K562 (cell line): ENCODE data around the gene TRIM38. TPM values are rescaled to one million over a fixed set of nuclear protein-coding genes. Genes with fewer than 3 reads are reported as not detected.

ENCODE experiments used
- ATAC-seq: fragments of 200-7000 bp; cut with Tn5 transposase; 3 replicates; pipeline ENCODE4 v1.9.1; 2020; ENCODE audit warnings: moderate library complexity
- BruUV-seq: library from RNA; stranded (reverse); fragments of 400-500 nt; replicated peaks from 2 replicates; lab custom pipeline; 2021; lab: Mats Ljungman, UMichigan
- CTCF ChIA-PET: fragments of 300-600 bp; formaldehyde crosslinking; extraction: SDS; loops from one replicate; lab custom pipeline; 2021; ENCODE audit warnings: low intra/inter-chr PET ratio; lab: Yijun Ruan, JAX
- POLR2A ChIA-PET: fragments of 300-600, 350-650 bp; sonication (Branson Sonifier 250); formaldehyde crosslinking; extraction: SDS; loops from one replicate; lab custom pipeline; 2021; ENCODE audit warnings: antibody characterized with exemption, inconsistent platforms; lab: Yijun Ruan, JAX
- DNase-seq, 4 experiments: peaks; one replicate each; pipeline versions ENCODE4 v3.0.0 to v3.0.0-alpha.2; 2011 to 2018; ENCODE audit warnings: low spot score in 3 of 4, mixed read lengths in 3 of 4; ENCODE audit errors: extremely low read depth in 1 of 4
- FAIRE-seq: peaks from 2 replicates; lab custom pipeline; 2011; peaks lifted over from hg19 to GRCh38; lab: Jason Lieb, UNC
- H2AFZ ChIP-seq: 2 replicates; pipeline ENCODE4 v1.6.0; 2011; ENCODE audit warnings: low read depth, low read length, control low read depth, inconsistent platforms
- H3K27ac ChIP-seq: fragments of 200-600 bp; 3 replicates; pipeline ENCODE4 v1.8.0; 2011; ENCODE audit warnings: low read depth, mild to moderate bottlenecking, control low read depth, inconsistent platforms, low read length, moderate library complexity, mixed read lengths; ENCODE audit errors: extremely low read depth
- H3K27me3 ChIP-seq, 2 experiments: fragments of 300-600 bp in 1 of 2; 2 replicates in 1 of 2; 3 replicates in 1 of 2; pipeline versions ENCODE4 v1.6.0 to v1.8.0; 2011; ENCODE audit warnings: inconsistent platforms in 2 of 2, low read length in 2 of 2, mild to moderate bottlenecking in 1 of 2, mixed read lengths in 1 of 2, moderate library complexity in 1 of 2; ENCODE audit not compliant: control insufficient read depth in 2 of 2, insufficient read depth in 2 of 2
- H3K36me3 ChIP-seq: fragments of 300-600 bp; 3 replicates; pipeline ENCODE4 v1.8.0; 2011; ENCODE audit warnings: mild to moderate bottlenecking, low read length, inconsistent platforms; ENCODE audit not compliant: control insufficient read depth, insufficient read depth
- H3K4me1 ChIP-seq, 2 experiments: fragments of 200-600 bp in 1 of 2; replicated peaks in 1 of 2; 2 replicates in 1 of 2; 3 replicates in 1 of 2; pipeline versions ENCODE4 v1.5.1 to v1.8.0; 2011; ENCODE audit warnings: inconsistent platforms in 2 of 2, low read length in 2 of 2, mild to moderate bottlenecking in 1 of 2, mixed read lengths in 1 of 2, moderate library complexity in 1 of 2; ENCODE audit not compliant: control insufficient read depth in 2 of 2, insufficient read depth in 2 of 2
- H3K4me2 ChIP-seq: 2 replicates; pipeline ENCODE4 v1.6.1; 2011; ENCODE audit warnings: low read length, control low read depth, inconsistent platforms, mixed read lengths; ENCODE audit not compliant: insufficient read depth
- H3K4me3 ChIP-seq: fragments of 200-600 bp; sonication (generic), shearing (Covaris generic); 2 replicates; pipeline ENCODE4 v1.5.1; 2016; ENCODE audit warnings: control low read depth, inconsistent platforms
- H3K79me2 ChIP-seq: fragments of 200-600 bp; 3 replicates; pipeline ENCODE4 v1.8.0; 2011; ENCODE audit warnings: low read length, inconsistent platforms; ENCODE audit not compliant: control insufficient read depth, insufficient read depth
- H3K9ac ChIP-seq, 2 experiments: 2 replicates each; pipeline versions ENCODE4 v1.6.0 to v1.6.1; 2011; ENCODE audit warnings: low read depth in 2 of 2, low read length in 2 of 2, control low read depth in 1 of 2, inconsistent platforms in 1 of 2, mild to moderate bottlenecking in 1 of 2, mixed read lengths in 1 of 2; ENCODE audit not compliant: insufficient read depth in 1 of 2
- H3K9me1 ChIP-seq: one replicate; pipeline ENCODE4 v1.6.0; 2011; ENCODE audit warnings: inconsistent platforms, mild to moderate bottlenecking, low read length, moderate library complexity; ENCODE audit not compliant: control insufficient read depth, insufficient read depth
- H3K9me3 ChIP-seq: replicated peaks from 2 replicates; pipeline ENCODE4 v1.5.1; 2011; ENCODE audit warnings: low read depth, low read length, inconsistent platforms; ENCODE audit not compliant: control insufficient read depth, insufficient read depth
- H4K20me1 ChIP-seq: replicated peaks from 2 replicates; pipeline ENCODE4 v1.6.1; 2011; ENCODE audit warnings: low read length, inconsistent platforms, mixed read lengths; ENCODE audit not compliant: control insufficient read depth, insufficient read depth
- ATF7 ChIP-seq: fragments of 450-650 bp; IDR thresholded peaks from 2 replicates; pipeline ENCODE4 v1.7.1; 2014; ENCODE audit warnings: mild to moderate bottlenecking, moderate library complexity
- CBX2 ChIP-seq: fragments of 200-600 bp; sonication (generic); IDR thresholded peaks from one replicate; pipeline ENCODE4 v1.6.1; 2012; ENCODE audit warnings: mild to moderate bottlenecking, low read length, inconsistent platforms; ENCODE audit not compliant: insufficient read depth, poor library complexity, severe bottlenecking
- ETV1 ChIP-seq: fragments of 450-650 bp; conservative IDR thresholded peaks from 2 replicates; pipeline ENCODE4 v1.6.1; 2016; ENCODE audit warnings: missing genetic modification characterization, control low read depth, low read depth, missing compliant biosample characterization
- FOXK1 ChIP-seq: sonication (generic); formaldehyde crosslinking; IDR thresholded peaks from 2 replicates; pipeline ENCODE4 v1.8.0; 2022; ENCODE audit warnings: missing genetic modification reagents, mild to moderate bottlenecking, borderline replicate concordance
- PHF21A ChIP-seq: fragments of 450-650 bp; IDR thresholded peaks from 2 replicates; pipeline ENCODE4 v1.6.1; 2017; ENCODE audit warnings: low read depth, borderline replicate concordance
- WHSC1 ChIP-seq: IDR thresholded peaks from one replicate; pipeline ENCODE4 v1.6.1; 2012; ENCODE audit warnings: low read length, control low read depth, inconsistent platforms
- ZNF316 ChIP-seq: fragments of 450-650 bp; IDR thresholded peaks from 2 replicates; pipeline ENCODE4 v1.6.1; 2016
- ZNF592 ChIP-seq: fragments of 450-650 bp; IDR thresholded peaks from 2 replicates; pipeline ENCODE4 v1.6.1; 2017; ENCODE audit warnings: antibody characterized with exemption, mild to moderate bottlenecking
- ZNF75A ChIP-seq: fragments of 450-650 bp; formaldehyde crosslinking; IDR thresholded peaks from 2 replicates; pipeline ENCODE4 v1.4.0; 2020; ENCODE audit warnings: mild to moderate bottlenecking
- ZNF778 ChIP-seq: fragments of 450-650 bp; formaldehyde crosslinking; IDR thresholded peaks from 2 replicates; pipeline ENCODE4 v1.4.0; 2020; ENCODE audit warnings: mild to moderate bottlenecking, moderate library complexity
- ZNF79 ChIP-seq: fragments of 250-450 bp; sonication (Bioruptor Pico); IDR thresholded peaks from 2 replicates; pipeline ENCODE4 v1.4.0; 2020; ENCODE audit warnings: low read depth, mild to moderate bottlenecking, moderate library complexity
- WGBS: fragments of 100-300 bp; shearing (Covaris generic); methylation state at CpG from one replicate; pipeline ENCODE4 v1.1.6; 2016; ENCODE audit warnings: low coverage, mixed read lengths; ENCODE audit not compliant: insufficient coverage; ENCODE audit errors: missing lambda C conversion rate; 5-methylcytosine and 5-hydroxymethylcytosine counted together
- in situ Hi-C: fragments of 300-500 bp; cut with MboI; formaldehyde crosslinking; loops from 4 replicates; pipeline ENCODE4 v1.15.0; 2018; ENCODE audit warnings: inconsistent platforms, mixed read lengths
- intact Hi-C: fragments of 100-400 bp; cut with micrococcal nuclease; formaldehyde crosslinking; loops from 2 replicates; pipeline ENCODE4 v1.14.2; 2022
- polyA plus RNA-seq, 8 experiments: library from polyadenylated mRNA; depleted of rRNA in 4 of 8; stranded (reverse) in 5 of 8; unstranded in 3 of 8; fragments of >200 nt; fragmentation: Nextera tagmentation in 2 of 8; fragmentation: Illumina TruSeq in 1 of 8; extraction: Ambion mirVana in 2 of 8; extraction: Trizol in 1 of 8; gene quantifications; 2 replicates each; pipeline versions ENCODE4 v1.2.1 to v1.2.3, GENCODE V29; 2011 to 2014; ENCODE audit warnings: inconsistent platforms in 1 of 8, missing spikeins in 1 of 8
- total RNA-seq, 7 experiments: library from RNA; depleted of rRNA in 6 of 7; stranded (reverse); fragments of >200 nt in 6 of 7; fragmentation: Illumina TruSeq in 2 of 7; extraction: Trizol in 2 of 7; gene quantifications; 2 replicates each; pipeline versions ENCODE4 v1.2.1 to v1.2.3, GENCODE V29; 2011 to 2021; ENCODE audit warnings: low replicate concordance in 1 of 7

TRIM38 gene
- total and polyA plus RNA-seq, 9 of the 15 experiments (the other 6 are each of a cell fraction or from before 2014, with no cell fraction given), result 1.7 to 6.7 (median 6.3) TPM

DNA sequence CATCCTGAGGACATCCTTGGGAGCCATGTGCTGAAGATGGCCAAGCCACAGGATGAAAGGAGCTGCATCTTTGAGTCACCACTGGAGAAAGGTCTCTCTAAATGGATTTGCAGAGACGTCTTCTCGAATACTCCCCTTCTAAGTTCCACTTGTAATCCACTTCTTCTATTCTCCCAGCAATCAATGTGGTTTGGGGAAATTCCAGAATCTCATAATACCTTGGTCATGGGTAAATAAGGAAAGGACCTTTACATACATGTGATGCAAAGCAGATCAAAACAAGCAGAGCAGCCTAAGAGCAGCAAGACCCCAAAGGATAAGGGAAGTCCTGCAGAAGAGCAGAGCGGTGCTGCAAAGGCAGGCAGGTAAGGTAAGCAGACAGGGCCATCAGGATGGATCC lies 35.3 kb downstream of the TRIM38 start:
- Histone ChIP-seq H3K79me2 (0 out of 3 replicates have a peak, but pooled peaks cover 2% of the 10 kb centered on the region), H3K9ac (no peak overlapping the region; a peak in 1 of 4 replicates), H3K27me3 (no peaks in the 10 kb centered on the region), H3K9me3 (no peaks in the 10 kb centered on the region), H3K36me3 (peaks cover 11% of the 10 kb centered on the region; the same call in 2 of the 3 replicates), H3K4me3 (no peak overlapping the region), H4K20me1 (no peaks in the 10 kb centered on the region), H3K4me1 (peaks cover 0 to 3% of the 10 kb centered on the region in 2 experiments; a peak in 3 of 5 replicates), H2AFZ (no peak overlapping the region), H3K27ac (no peak overlapping the region), H3K9me1 (no peaks in the 10 kb centered on the region), H3K4me2 (no peak overlapping the region)
- in situ Hi-C loops, result no loop called here
- intact Hi-C loops, result no loop called here
- POLR2A ChIA-PET, result interaction anchor here (1.1 kb wide), 1 partner anchor 27 kb away, joined by 5 read pairs; no protein-coding TSS in a partner anchor
- ATAC-seq, result no peak
- WGBS, result 75% methylated on average over 3 of the region's 3 CpGs
- DNase-seq, result no peak
- TF ChIP-seq PHF21A (no peak), ETV1 (tag) (no peak), ZNF79 (CRISPR knock-in tag) (no peak), FOXK1 (CRISPR knock-in tag) (no peak), ZNF75A (CRISPR knock-in tag) (no peak)
- BruUV-seq, result no TSS peak
- CTCF ChIA-PET, result no interaction called here
- FAIRE-seq, result no peak

DNA sequence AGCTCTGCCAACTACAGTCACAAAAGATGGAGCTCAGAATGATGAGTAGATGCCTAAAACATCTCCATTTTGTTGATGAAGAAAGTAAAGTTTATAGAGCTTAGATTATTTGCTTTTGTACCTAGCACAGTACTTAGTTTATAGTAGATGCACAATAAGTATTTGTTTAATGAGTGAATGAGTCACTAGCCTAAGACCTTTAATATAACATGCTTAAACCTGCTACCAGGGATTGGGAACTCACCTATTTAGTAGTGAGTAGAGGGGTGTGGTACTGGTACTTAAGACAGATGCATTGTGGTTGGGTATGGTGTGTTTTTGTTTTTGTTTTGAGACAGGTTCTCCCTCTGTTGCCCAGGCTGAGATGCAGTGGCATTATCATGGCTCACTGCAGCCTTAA lies 35.8 kb downstream of the TRIM38 start:
- in situ Hi-C loops, result no loop called here
- TF ChIP-seq ZNF778 (CRISPR knock-in tag), result no peak
- TF ChIP-seq CBX2, result no peak
- no peak for TF ChIP-seq ZNF592
- no peak for TF ChIP-seq ZNF316
- no peak for TF ChIP-seq ATF7
- TF ChIP-seq WHSC1, result no peak

More for the DNA sequence above, 35.8 kb downstream of the TRIM38 start:
- Histone ChIP-seq H3K4me2 (no peak overlapping the region), H2AFZ (no peak overlapping the region), H3K27ac (no peak overlapping the region), H3K27me3 (no peaks in the 10 kb centered on the region), H3K9me3 (no peaks in the 10 kb centered on the region), H4K20me1 (no peaks in the 10 kb centered on the region), H3K36me3 (peaks cover 11% of the 10 kb centered on the region; the same call in 2 of the 3 replicates), H3K9ac (no peak overlapping the region; a peak in 1 of 4 replicates), H3K9me1 (no peaks in the 10 kb centered on the region), H3K79me2 (0 out of 3 replicates have a peak, but pooled peaks cover 2% of the 10 kb centered on the region), H3K4me1 (peaks cover 0 to 3% of the 10 kb centered on the region in 2 experiments; a peak in 3 of 5 replicates), H3K4me3 (no peak overlapping the region)
- ChIA-PET POLR2A (interaction anchor here (1.0 to 1.1 kb wide), 2 partner anchors 19 to 27 kb away, joined by 3 to 5 read pairs; no protein-coding TSS in a partner anchor), CTCF (no interaction called here)
- ATAC-seq (no peak), DNase-seq (no peak), FAIRE-seq (no peak)
- BruUV-seq, result no TSS peak
- intact Hi-C loops, result no loop called here
